Esophagus squamous epithelium (tissue), 4 donors: ENCODE data around the gene GNA12.

Experiments used
- POLR2A ChIP-seq, 4 donors: fragments of 450-650 bp; IDR thresholded peaks; one replicate each; pipeline ENCODE4 v1.6.1; 2017; ENCODE audit warnings: antibody characterized with exemption in 4 of 4, mild to moderate bottlenecking in 4 of 4, moderate library complexity in 3 of 4
- TF ChIP-seq, protein P1 (sequence below), 6 experiments: fragments of 450-650 bp in 4 of 6; fragments of 200-600 bp in 2 of 6; sonication (generic) in 2 of 6; IDR thresholded peaks; one replicate each; pipeline ENCODE4 v1.5.1; 2016 to 2019; ENCODE audit warnings: antibody characterized with exemption in 6 of 6, mild to moderate bottlenecking in 4 of 6, moderate library complexity in 4 of 6

DNA sequence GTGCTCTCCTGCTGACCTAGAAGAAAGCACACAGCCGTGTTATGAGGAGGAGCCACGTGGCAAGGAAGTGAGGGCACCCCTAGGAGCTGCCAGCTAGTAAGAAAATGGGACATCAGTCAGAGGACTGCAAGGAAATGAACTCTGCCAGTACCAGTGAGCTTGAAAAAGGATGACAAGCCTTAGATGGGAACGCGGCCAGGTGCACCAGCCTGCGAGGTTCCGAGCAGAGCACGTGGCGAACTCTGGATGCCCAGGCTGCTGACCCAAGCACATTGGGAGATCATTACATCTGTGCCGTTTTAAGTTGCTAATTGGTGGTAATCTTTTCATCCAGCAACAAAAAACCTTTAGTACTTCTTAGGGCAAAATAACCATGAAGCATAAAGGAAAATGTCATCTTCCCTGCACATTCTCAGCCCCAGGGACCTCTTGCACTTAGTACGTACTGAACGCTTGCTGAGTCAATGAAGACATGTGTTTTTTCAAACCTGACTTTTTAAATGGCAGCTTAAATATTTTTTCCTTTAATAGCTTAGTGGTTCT is 86.7 kb downstream of the GNA12 start:
- TF ChIP-seq, protein P1, sequence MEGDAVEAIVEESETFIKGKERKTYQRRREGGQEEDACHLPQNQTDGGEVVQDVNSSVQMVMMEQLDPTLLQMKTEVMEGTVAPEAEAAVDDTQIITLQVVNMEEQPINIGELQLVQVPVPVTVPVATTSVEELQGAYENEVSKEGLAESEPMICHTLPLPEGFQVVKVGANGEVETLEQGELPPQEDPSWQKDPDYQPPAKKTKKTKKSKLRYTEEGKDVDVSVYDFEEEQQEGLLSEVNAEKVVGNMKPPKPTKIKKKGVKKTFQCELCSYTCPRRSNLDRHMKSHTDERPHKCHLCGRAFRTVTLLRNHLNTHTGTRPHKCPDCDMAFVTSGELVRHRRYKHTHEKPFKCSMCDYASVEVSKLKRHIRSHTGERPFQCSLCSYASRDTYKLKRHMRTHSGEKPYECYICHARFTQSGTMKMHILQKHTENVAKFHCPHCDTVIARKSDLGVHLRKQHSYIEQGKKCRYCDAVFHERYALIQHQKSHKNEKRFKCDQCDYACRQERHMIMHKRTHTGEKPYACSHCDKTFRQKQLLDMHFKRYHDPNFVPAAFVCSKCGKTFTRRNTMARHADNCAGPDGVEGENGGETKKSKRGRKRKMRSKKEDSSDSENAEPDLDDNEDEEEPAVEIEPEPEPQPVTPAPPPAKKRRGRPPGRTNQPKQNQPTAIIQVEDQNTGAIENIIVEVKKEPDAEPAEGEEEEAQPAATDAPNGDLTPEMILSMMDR (IDR thresholded peaks at IDR 0.05), result no peak
- TF ChIP-seq POLR2A (IDR thresholded peaks at IDR 0.05), result no peak
